HCT116 (cell line): ENCODE results near the gene LDLR. TPM values are rescaled to one million over a fixed set of nuclear protein-coding genes. Genes with fewer than 3 reads are reported as not detected.

Experiments used
- ATAC-seq: fragments of 200-7000 bp; cut with Tn5 transposase; 2 replicates; pipeline ENCODE4 v1.9.1; 2020; ENCODE audit warnings: mild to moderate bottlenecking, moderate library complexity
- BruUV-seq: library from RNA; stranded (reverse); fragments of 400-500 nt; replicated peaks from 2 replicates; lab custom pipeline; 2021; lab: Mats Ljungman, UMichigan
- CTCF ChIA-PET: fragments of 300-600 bp; sonication (Branson Sonifier 250); formaldehyde crosslinking; loops from one replicate; lab custom pipeline; 2021; ENCODE audit warnings: antibody characterized with exemption; lab: Charles Lee
- POLR2A ChIA-PET: fragments of 300-600, 350-600 bp; sonication (Branson Sonifier 250); formaldehyde crosslinking; loops from one replicate; lab custom pipeline; 2021; ENCODE audit warnings: antibody characterized with exemption; lab: Charles Lee
- RAD21 ChIA-PET, 2 experiments: fragments of 300-600 bp; sonication (Branson Sonifier 250); formaldehyde crosslinking; loops; one replicate each; lab custom pipeline; 2023; ENCODE audit warnings: low total read pairs in 2 of 2; ENCODE audit not compliant: uncharacterized antibody in 2 of 2, unreplicated experiment in 2 of 2, low non-redundant PET in 1 of 2; lab: Charles Lee
- DNase-seq: peaks from one replicate; pipeline ENCODE4 v3.0.0-alpha.2; 2010; ENCODE audit warnings: low read depth, low spot score
- H2AFZ ChIP-seq: fragments of 200-600 bp; shearing (Covaris generic), sonication (generic); 2 replicates; pipeline ENCODE4 v1.6.1; 2017; ENCODE audit warnings: low read depth, mixed run types, mixed read lengths, antibody characterized with exemption, low read length; ENCODE audit not compliant: poor library complexity, severe bottlenecking
- H3K27ac ChIP-seq: 2 replicates; pipeline ENCODE4 v1.5.1; 2012; ENCODE audit warnings: low read depth, low read length
- H3K27me3 ChIP-seq: fragments of 200-600 bp; sonication (generic); 2 replicates; pipeline ENCODE4 v1.6.1; 2016; ENCODE audit warnings: mixed run types, low read length, mixed read lengths; ENCODE audit not compliant: insufficient read depth
- H3K36me3 ChIP-seq, 2 experiments: fragments of 200-500 bp in 1 of 2; fragments of 200-600 bp in 1 of 2; sonication (Bioruptor generic) in 1 of 2; sonication (generic) in 1 of 2; 2 replicates each; pipeline versions ENCODE4 v1.5.1 to v1.6.1; 2014 to 2016; ENCODE audit warnings: low read length in 2 of 2, inconsistent platforms in 1 of 2, mixed read lengths in 1 of 2, mixed run types in 1 of 2; ENCODE audit not compliant: insufficient read depth in 2 of 2, control insufficient read depth in 1 of 2
- H3K4me1 ChIP-seq, 2 experiments: fragments of 200-600 bp in 1 of 2; sonication (generic) in 1 of 2; 2 replicates each; pipeline versions ENCODE4 v1.5.1 to v1.6.1; 2012 to 2017; ENCODE audit warnings: low read length in 2 of 2, inconsistent platforms in 1 of 2, mild to moderate bottlenecking in 1 of 2, mixed read lengths in 1 of 2, mixed run types in 1 of 2, moderate library complexity in 1 of 2; ENCODE audit not compliant: insufficient read depth in 2 of 2, control insufficient read depth in 1 of 2
- H3K4me2 ChIP-seq: fragments of 200-600 bp; sonication (generic); 2 replicates; pipeline ENCODE4 v1.6.1; 2017; ENCODE audit warnings: mixed run types, low read length, mixed read lengths
- H3K4me3 ChIP-seq, 2 experiments: fragments of 200-600 bp in 1 of 2; sonication (generic) in 1 of 2; replicated peaks in 1 of 2; 2 replicates each; pipeline ENCODE4 v1.5.1; 2011 to 2016; ENCODE audit warnings: low read length in 2 of 2, control low read depth in 1 of 2, low read depth in 1 of 2, mild to moderate bottlenecking in 1 of 2, mixed read lengths in 1 of 2, mixed run types in 1 of 2
- H3K79me2 ChIP-seq: fragments of 200-600 bp; sonication (generic); 2 replicates; pipeline ENCODE4 v1.6.1; 2017; ENCODE audit warnings: mild to moderate bottlenecking, mixed run types, low read length, moderate library complexity, mixed read lengths; ENCODE audit not compliant: insufficient read depth
- H3K9ac ChIP-seq: fragments of 200-600 bp; sonication (generic); 2 replicates; pipeline ENCODE4 v1.6.1; 2016; ENCODE audit warnings: low read length, mixed read lengths
- H3K9me2 ChIP-seq: fragments of 200-600 bp; sonication (generic), shearing (Covaris generic); 2 replicates; pipeline ENCODE4 v1.6.1; 2017; ENCODE audit warnings: mixed run types, mild to moderate bottlenecking, moderate library complexity; ENCODE audit not compliant: insufficient read depth
- H3K9me3 ChIP-seq, 2 experiments: fragments of 200-500 bp in 1 of 2; fragments of 200-600 bp in 1 of 2; sonication (Bioruptor generic) in 1 of 2; sonication (generic) in 1 of 2; 2 replicates each; pipeline ENCODE4 v1.6.1; 2014 to 2017; ENCODE audit warnings: low read length in 2 of 2, mixed read lengths in 2 of 2, inconsistent platforms in 1 of 2, low read depth in 1 of 2, mild to moderate bottlenecking in 1 of 2, mixed run types in 1 of 2, moderate library complexity in 1 of 2; ENCODE audit not compliant: control insufficient read depth in 1 of 2, insufficient read depth in 1 of 2
- H4K20me1 ChIP-seq: fragments of 200-600 bp; sonication (generic), shearing (Covaris generic); 2 replicates; pipeline ENCODE4 v1.6.1; 2017; ENCODE audit warnings: mixed run types, mild to moderate bottlenecking, moderate library complexity; ENCODE audit not compliant: insufficient read depth
- ATF3 ChIP-seq: IDR thresholded peaks from 2 replicates; pipeline ENCODE4 v1.6.1; 2012
- CBX3 ChIP-seq: IDR thresholded peaks from 2 replicates; pipeline ENCODE4 v1.6.1; 2012; ENCODE audit warnings: low read depth
- CEBPB ChIP-seq: IDR thresholded peaks from 2 replicates; pipeline ENCODE4 v1.6.1; 2012; ENCODE audit warnings: low read depth
- CTCF ChIP-seq, 3 experiments: fragments of 200-600 bp in 1 of 3; sonication (generic) in 1 of 3; IDR thresholded peaks in 2 of 3; conservative IDR thresholded peaks in 1 of 3; 2 replicates each; pipeline ENCODE4 v1.5.1; 2012 to 2017; ENCODE audit warnings: low read depth in 2 of 3, low read length in 2 of 3, antibody characterized with exemption in 1 of 3, borderline replicate concordance in 1 of 3, control low read depth in 1 of 3, mild to moderate bottlenecking in 1 of 3, mixed read lengths in 1 of 3, mixed run types in 1 of 3, moderate library complexity in 1 of 3; ENCODE audit not compliant: insufficient read depth in 1 of 3
- ELF1 ChIP-seq: IDR thresholded peaks from 2 replicates; pipeline ENCODE4 v1.6.1; 2012; ENCODE audit warnings: low read depth, borderline replicate concordance
- EZH2 ChIP-seq: fragments of 200-600 bp; sonication (generic); IDR thresholded peaks from 2 replicates; pipeline ENCODE4 v1.6.1; 2017; ENCODE audit warnings: antibody characterized with exemption, mixed run types
- FOSL1 ChIP-seq: IDR thresholded peaks from 2 replicates; pipeline ENCODE4 v1.6.1; 2012; ENCODE audit warnings: low read depth
- JUND ChIP-seq: IDR thresholded peaks from 2 replicates; pipeline ENCODE4 v1.6.1; 2012
- MAX ChIP-seq: IDR thresholded peaks from 2 replicates; pipeline ENCODE4 v1.6.1; 2012
- POLR2A ChIP-seq: IDR thresholded peaks from 2 replicates; pipeline ENCODE4 v1.7.0; 2011; ENCODE audit warnings: borderline replicate concordance; ENCODE audit not compliant: insufficient read depth, insufficient read length; ENCODE audit errors: extremely low read depth
- POLR2AphosphoS5 ChIP-seq: IDR thresholded peaks from 2 replicates; pipeline ENCODE4 v1.6.1; 2011; ENCODE audit warnings: mild to moderate bottlenecking, low read depth, low read length, moderate library complexity
- RAD21 ChIP-seq: IDR thresholded peaks from 2 replicates; pipeline ENCODE4 v1.6.1; 2012; ENCODE audit warnings: low read depth, mild to moderate bottlenecking
- SIN3A ChIP-seq: IDR thresholded peaks from 2 replicates; pipeline ENCODE4 v1.6.1; 2012; ENCODE audit warnings: low read depth
- SP1 ChIP-seq: IDR thresholded peaks from 2 replicates; pipeline ENCODE4 v1.6.1; 2012; ENCODE audit warnings: low read depth
- TCF7L2 ChIP-seq: IDR thresholded peaks from 2 replicates; pipeline ENCODE4 v1.7.0; 2011; ENCODE audit warnings: borderline replicate concordance, inconsistent platforms; ENCODE audit not compliant: insufficient read depth, insufficient read length; ENCODE audit errors: extremely low read depth
- YY1 ChIP-seq: IDR thresholded peaks from 2 replicates; pipeline ENCODE4 v1.6.1; 2011; ENCODE audit warnings: low read length, low read depth, moderate library complexity, mild to moderate bottlenecking; ENCODE audit not compliant: insufficient replicate concordance; ENCODE audit errors: extremely low read depth
- intact Hi-C: fragments of 100-400 bp; cut with micrococcal nuclease; formaldehyde crosslinking; loops from 2 replicates; pipeline ENCODE4 v1.10.0; 2022
- total RNA-seq: library from RNA; stranded (reverse); gene quantifications from one replicate; pipeline ENCODE4 v1.2.1, GENCODE V29; 2021; ENCODE audit not compliant: unreplicated experiment

Gene LDLR
- total RNA-seq, 1 experiment from 2014 or later: 92.4 TPM

- no peaks in the 10 kb centered on the region for H3K79me2 ChIP-seq
- H3K4me1 ChIP-seq: peaks cover 0 to 10% of the 10 kb centered on the region in 2 experiments; a peak in 1 of 4 replicates
- no peaks in the 10 kb centered on the region; a peak in 1 of 4 replicates for H3K9me3 ChIP-seq
- no peaks in the 10 kb centered on the region for H3K27me3 ChIP-seq
- intact Hi-C loops: no loop called here
- ChIA-PET RAD21 (no interaction called here), CTCF (no interaction called here), POLR2A (no interaction called here)
- no peak overlapping the region for H3K9ac ChIP-seq
- no peaks in the 10 kb centered on the region for H4K20me1 ChIP-seq
- H2AFZ ChIP-seq: no peak overlapping the region
- no peak overlapping the region for H3K27ac ChIP-seq
- TF ChIP-seq ATF3: no peak
- no peak for TF ChIP-seq MAX
- no peak for TF ChIP-seq FOSL1
- TF ChIP-seq JUND: no peak
- no peak for TF ChIP-seq RAD21
- no peak for TF ChIP-seq EZH2
- no peak for TF ChIP-seq ELF1
- no peak for TF ChIP-seq POLR2A
- no peak for TF ChIP-seq SIN3A
- TF ChIP-seq POLR2AphosphoS5: no peak
- no peak for TF ChIP-seq CEBPB
- peaks cover 0 to 14% of the 10 kb centered on the region in 2 experiments; a peak in 2 of 4 replicates for H3K36me3 ChIP-seq
- ATAC-seq (0 out of 2 replicates have a peak, but pooled peaks have one; percentile 18), DNase-seq (no peak)
- H3K4me3 ChIP-seq: no peak overlapping the region
- BruUV-seq: no TSS peak
- no peaks in the 10 kb centered on the region for H3K9me2 ChIP-seq
- H3K4me2 ChIP-seq: no peak overlapping the region
These were observed 19.7 kb upstream of the LDLR start for GRCh38 chr19:11069561-11069960.

- Histone ChIP-seq H3K79me2 (no peaks in the 10 kb centered on the region), H3K9ac (no peak overlapping the region), H3K9me2 (no peaks in the 10 kb centered on the region), H2AFZ (no peak overlapping the region), H3K4me2 (no peak overlapping the region), H3K36me3 (peaks cover 0 to 14% of the 10 kb centered on the region in 2 experiments; a peak in 2 of 4 replicates), H3K4me1 (peaks cover 0 to 10% of the 10 kb centered on the region in 2 experiments; a peak in 1 of 4 replicates), H3K27me3 (no peaks in the 10 kb centered on the region), H3K4me3 (no peak overlapping the region), H4K20me1 (no peaks in the 10 kb centered on the region), H3K9me3 (no peaks in the 10 kb centered on the region; a peak in 1 of 4 replicates), H3K27ac (no peak overlapping the region)
- BruUV-seq: no TSS peak
- intact Hi-C loops: no loop called here
- ChIA-PET RAD21 (no interaction called here), POLR2A (no interaction called here), CTCF (no interaction called here)
- TF ChIP-seq CEBPB: no peak
- TF ChIP-seq POLR2A: no peak
- TF ChIP-seq YY1: no peak
- no peak for TF ChIP-seq TCF7L2
- TF ChIP-seq CTCF (IDR thresholded peaks at IDR 0.05 in 2 of 3, conservative IDR thresholded peaks at IDR 0.05 in 1 of 3; ENCODE audit: borderline replicate concordance in 1 of 3, insufficient read depth in 1 of 3, low read depth in 2 of 3, low read length in 2 of 3): no peak
- TF ChIP-seq JUND: no peak
- TF ChIP-seq SP1: no peak
- TF ChIP-seq CBX3: no peak
- no peak for TF ChIP-seq SIN3A
- DNase-seq: no peak
- ATAC-seq: no peak
These were observed 19.1 kb upstream of the LDLR start for GRCh38 chr19:11070123-11070522.
